Measurements from ENCODE around the gene EPHB2. TPM values are rescaled to one million over a fixed set of nuclear protein-coding genes. Genes with fewer than 3 reads are reported as not detected.

EPHB2 gene
- total and polyA plus RNA-seq, 2 of the 13 experiments (the other 11 are each of a cell fraction or from before 2014, with no cell fraction given): 0.03 to 0.11 TPM

DNA sequence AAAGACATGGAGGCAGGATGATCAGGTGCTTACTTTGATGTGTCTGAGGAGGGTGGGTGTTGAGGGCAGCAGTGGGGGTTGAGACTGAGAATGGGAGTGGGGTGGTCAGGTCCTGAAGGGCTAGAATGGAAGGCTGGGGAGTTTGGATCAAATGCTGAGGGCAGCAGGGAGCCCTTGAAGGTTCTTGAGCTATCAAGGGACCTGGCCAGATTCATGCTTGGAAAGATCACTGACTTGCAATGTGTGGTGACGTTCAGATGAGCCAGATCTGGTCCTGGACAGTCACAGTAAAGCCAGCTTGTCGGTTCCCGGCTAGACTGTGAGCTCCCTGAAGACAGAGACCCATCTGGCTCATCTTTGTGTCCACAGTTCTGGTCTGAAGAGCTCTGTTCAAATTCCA is 3.8 kb downstream of the EPHB2 start (continued):
- TF ChIP-seq, protein P1, sequence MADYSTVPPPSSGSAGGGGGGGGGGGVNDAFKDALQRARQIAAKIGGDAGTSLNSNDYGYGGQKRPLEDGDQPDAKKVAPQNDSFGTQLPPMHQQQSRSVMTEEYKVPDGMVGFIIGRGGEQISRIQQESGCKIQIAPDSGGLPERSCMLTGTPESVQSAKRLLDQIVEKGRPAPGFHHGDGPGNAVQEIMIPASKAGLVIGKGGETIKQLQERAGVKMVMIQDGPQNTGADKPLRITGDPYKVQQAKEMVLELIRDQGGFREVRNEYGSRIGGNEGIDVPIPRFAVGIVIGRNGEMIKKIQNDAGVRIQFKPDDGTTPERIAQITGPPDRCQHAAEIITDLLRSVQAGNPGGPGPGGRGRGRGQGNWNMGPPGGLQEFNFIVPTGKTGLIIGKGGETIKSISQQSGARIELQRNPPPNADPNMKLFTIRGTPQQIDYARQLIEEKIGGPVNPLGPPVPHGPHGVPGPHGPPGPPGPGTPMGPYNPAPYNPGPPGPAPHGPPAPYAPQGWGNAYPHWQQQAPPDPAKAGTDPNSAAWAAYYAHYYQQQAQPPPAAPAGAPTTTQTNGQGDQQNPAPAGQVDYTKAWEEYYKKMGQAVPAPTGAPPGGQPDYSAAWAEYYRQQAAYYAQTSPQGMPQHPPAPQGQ (CRISPR knock-in tag; IDR thresholded peaks at IDR 0.05; ENCODE audit: borderline replicate concordance): no peak

DNA sequence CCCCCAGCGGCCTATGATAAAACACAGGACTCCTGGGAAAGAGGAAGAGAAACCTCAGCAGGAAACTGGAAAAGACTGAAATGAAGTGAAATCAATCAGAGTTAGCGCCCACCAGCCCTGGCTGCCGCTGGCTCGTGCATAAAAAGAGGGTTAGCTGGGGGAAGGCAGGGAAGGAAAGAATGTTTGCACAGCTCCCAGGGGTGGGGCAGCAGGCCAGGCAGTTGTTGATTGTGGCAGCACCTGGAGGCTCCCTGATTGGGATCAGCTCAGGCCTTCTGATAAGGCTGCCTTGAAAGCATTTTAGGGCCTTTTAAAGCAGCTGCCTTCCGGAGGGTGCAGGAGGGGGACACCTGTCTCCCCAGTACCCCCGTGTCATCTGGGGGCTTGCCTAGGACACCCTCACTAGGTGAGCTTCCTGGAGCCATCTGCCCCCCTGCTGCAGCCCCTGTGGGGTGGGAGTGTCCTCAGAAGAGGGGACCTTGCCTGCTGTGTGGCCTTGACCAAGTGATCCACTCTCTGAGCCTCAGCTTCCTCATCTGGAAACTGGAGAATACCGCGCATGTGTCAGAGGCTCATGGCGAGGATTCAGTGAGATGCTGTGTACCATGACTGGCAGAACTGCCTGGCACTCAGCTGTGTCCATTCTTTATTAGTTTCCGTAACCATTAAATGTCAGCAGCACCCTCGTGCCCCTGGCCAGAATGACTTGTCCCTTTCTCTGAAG is 6.6 kb downstream of the EPHB2 start:
- peaks cover 14% of the 10 kb centered on the region for H3K4me1 ChIP-seq (ENCODE audit: insufficient read depth, low read length)
- TF ChIP-seq ZNF768 (CRISPR knock-in tag; IDR thresholded peaks at IDR 0.05) (peak; percentile 75; the same call in 1 of the 2 replicates), SAFB2 (CRISPR knock-in tag; IDR thresholded peaks at IDR 0.05; ENCODE audit: borderline replicate concordance, low read depth) (no peak), SP5 (CRISPR knock-in tag; IDR thresholded peaks at IDR 0.05; ENCODE audit: borderline replicate concordance, low read depth) (peak; percentile 27; the same call in 1 of the 2 replicates), MTA3 (CRISPR knock-in tag; IDR thresholded peaks at IDR 0.05) (no peak)
- TF ChIP-seq, protein P2, sequence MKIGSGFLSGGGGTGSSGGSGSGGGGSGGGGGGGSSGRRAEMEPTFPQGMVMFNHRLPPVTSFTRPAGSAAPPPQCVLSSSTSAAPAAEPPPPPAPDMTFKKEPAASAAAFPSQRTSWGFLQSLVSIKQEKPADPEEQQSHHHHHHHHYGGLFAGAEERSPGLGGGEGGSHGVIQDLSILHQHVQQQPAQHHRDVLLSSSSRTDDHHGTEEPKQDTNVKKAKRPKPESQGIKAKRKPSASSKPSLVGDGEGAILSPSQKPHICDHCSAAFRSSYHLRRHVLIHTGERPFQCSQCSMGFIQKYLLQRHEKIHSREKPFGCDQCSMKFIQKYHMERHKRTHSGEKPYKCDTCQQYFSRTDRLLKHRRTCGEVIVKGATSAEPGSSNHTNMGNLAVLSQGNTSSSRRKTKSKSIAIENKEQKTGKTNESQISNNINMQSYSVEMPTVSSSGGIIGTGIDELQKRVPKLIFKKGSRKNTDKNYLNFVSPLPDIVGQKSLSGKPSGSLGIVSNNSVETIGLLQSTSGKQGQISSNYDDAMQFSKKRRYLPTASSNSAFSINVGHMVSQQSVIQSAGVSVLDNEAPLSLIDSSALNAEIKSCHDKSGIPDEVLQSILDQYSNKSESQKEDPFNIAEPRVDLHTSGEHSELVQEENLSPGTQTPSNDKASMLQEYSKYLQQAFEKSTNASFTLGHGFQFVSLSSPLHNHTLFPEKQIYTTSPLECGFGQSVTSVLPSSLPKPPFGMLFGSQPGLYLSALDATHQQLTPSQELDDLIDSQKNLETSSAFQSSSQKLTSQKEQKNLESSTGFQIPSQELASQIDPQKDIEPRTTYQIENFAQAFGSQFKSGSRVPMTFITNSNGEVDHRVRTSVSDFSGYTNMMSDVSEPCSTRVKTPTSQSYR (CRISPR knock-in tag; IDR thresholded peaks at IDR 0.05; ENCODE audit: borderline replicate concordance): no peak
- POLR2A ChIA-PET: no interaction called here
- no peaks in the 10 kb centered on the region for H3K9me3 ChIP-seq (ENCODE audit: low read length)
- DNase-seq (ENCODE audit: low spot score) (no peak), FAIRE-seq (no peak), ATAC-seq (peak; percentile 62)
- H3K4me3 ChIP-seq (replicated peaks in 1 of 3; ENCODE audit: insufficient read depth in 1 of 3, low read depth in 2 of 3, low read length in 3 of 3): no peak overlapping the region
- H3K9ac ChIP-seq (ENCODE audit: insufficient read depth, low read depth, low read length): no peak overlapping the region
- intact Hi-C loops (cut with micrococcal nuclease; ENCODE audit: unreplicated experiment) (no loop called here), in situ Hi-C loops (cut with HindIII; ENCODE audit: extremely low pct_ligation_motif_present, low pct_unique_long_range_greater_than_20kb) (loop anchor here (25.0 kb wide), 1 partner anchor 170 kb away; no protein-coding TSS in a partner anchor)
- H3K79me2 ChIP-seq (ENCODE audit: insufficient read depth, low read length): no peaks in the 10 kb centered on the region
- H3K27me3 ChIP-seq (ENCODE audit: control insufficient read depth in 1 of 2, insufficient read depth in 2 of 2, low read length in 2 of 2): peaks cover 7 to 36% of the 10 kb centered on the region in 2 experiments; a peak in 4 of 5 replicates
- no TSS peak for BruUV-seq (replicated peaks)
- H3K4me2 ChIP-seq (ENCODE audit: low read depth, low read length): peak overlapping the region; percentile 29; the same call in 1 of the 2 replicates
- H4K20me1 ChIP-seq (ENCODE audit: insufficient read depth, low read length): no peaks in the 10 kb centered on the region
- no peaks in the 10 kb centered on the region for H3K36me3 ChIP-seq (replicated peaks in 1 of 2; ENCODE audit: control insufficient read depth in 1 of 2, insufficient read depth in 2 of 2, low read length in 2 of 2)
- 13% methylated on average over 7 of the region's 11 CpGs for WGBS (ENCODE audit: low lambda C conversion rate)
- H2AFZ ChIP-seq (ENCODE audit: low read length): no peak overlapping the region
- CTCF ChIA-PET (ENCODE audit: low intra/inter-chr PET ratio, low total read pairs): no interaction called here
- no peak overlapping the region for H3K27ac ChIP-seq (ENCODE audit: extremely low read length, insufficient read depth, low read length)

Data from HepG2 (cell line).